Thymus (tissue), 11 donors: ENCODE data around the gene ALG6. TPM values are rescaled to one million over a fixed set of nuclear protein-coding genes. Genes with fewer than 3 reads are reported as not detected.
"Not testable (repeated sequence)": the region's sequence is repeated elsewhere in the genome, so short reads cannot be mapped to it uniquely, and the experiment has no call there.

Source experiments
- DNase-seq, 9 donors: peaks; one replicate each; pipeline ENCODE4 v3.0.0-alpha.2; 2013; ENCODE audit warnings: low spot score in 9 of 9, low read depth in 6 of 9, missing footprints in 1 of 9
- H3K27ac ChIP-seq, 2 donors: one replicate each; pipeline ENCODE4 v1.5.1; 2013; ENCODE audit warnings: control low read depth in 1 of 2, low read depth in 1 of 2, low read length in 1 of 2, mild to moderate bottlenecking in 1 of 2, moderate library complexity in 1 of 2
- H3K27me3 ChIP-seq, 2 donors: one replicate each; pipeline ENCODE4 v1.5.1; 2013; ENCODE audit warnings: low read length in 1 of 2; ENCODE audit not compliant: control insufficient read depth in 2 of 2, insufficient read depth in 1 of 2
- H3K36me3 ChIP-seq, 2 donors: one replicate each; pipeline ENCODE4 v1.5.1; 2013; ENCODE audit warnings: low read length in 1 of 2, mild to moderate bottlenecking in 1 of 2, moderate library complexity in 1 of 2; ENCODE audit not compliant: control insufficient read depth in 2 of 2, insufficient read depth in 2 of 2
- H3K4me1 ChIP-seq, 2 donors: one replicate each; pipeline ENCODE4 v1.5.1; 2013; ENCODE audit warnings: low read length in 2 of 2; ENCODE audit not compliant: control insufficient read depth in 2 of 2, insufficient read depth in 2 of 2
- H3K4me3 ChIP-seq, 2 donors: one replicate each; pipeline ENCODE4 v1.5.1; 2013; ENCODE audit warnings: low read length in 2 of 2, control low read depth in 1 of 2, mild to moderate bottlenecking in 1 of 2
- H3K9me3 ChIP-seq, 2 donors: one replicate each; pipeline ENCODE4 v1.5.1; 2013; ENCODE audit warnings: low read length in 1 of 2, mild to moderate bottlenecking in 1 of 2; ENCODE audit not compliant: control insufficient read depth in 2 of 2, insufficient read depth in 1 of 2
- WGBS: extraction: QIAGEN DNeasy Blood & Tissue Kit; methylation state at CpG from one replicate; pipeline ENCODE4 v1.1.7; 2013; 5-methylcytosine and 5-hydroxymethylcytosine counted together
- polyA plus RNA-seq: library from polyadenylated mRNA; stranded (reverse); fragments of 200-250 nt; gene quantifications from one replicate; pipeline ENCODE4 v1.2.3, GENCODE V29; 2013
- total RNA-seq: library from RNA; stranded (reverse); fragments of 120-200 nt; gene quantifications from one replicate; pipeline ENCODE4 v1.2.4, GENCODE V29; 2013
- donor health status: healthy.

Gene ALG6
- total and polyA plus RNA-seq, 2 donors = 23.9 to 52.2 TPM

GRCh38 chr1:63461661-63462230, 94.3 kb downstream of the ALG6 start:
- no peaks in the 10 kb centered on the region for H3K36me3 ChIP-seq
- no peak overlapping the region for H3K27ac ChIP-seq
- H3K9me3 ChIP-seq = no peaks in the 10 kb centered on the region
- no peaks in the 10 kb centered on the region for H3K27me3 ChIP-seq
- H3K4me3 ChIP-seq = no peak overlapping the region
- H3K4me1 ChIP-seq = no peaks in the 10 kb centered on the region
- DNase-seq = no peak
- WGBS = 96% methylated on average over 1 of the region's 1 CpG

GRCh38 chr1:63463248-63463647, 95.8 kb downstream of the ALG6 start:
- Histone ChIP-seq H3K4me3 (no peak overlapping the region), H3K36me3 (no peaks in the 10 kb centered on the region), H3K27ac (no peak overlapping the region), H3K4me1 (no peaks in the 10 kb centered on the region), H3K9me3 (no peaks in the 10 kb centered on the region), H3K27me3 (no peaks in the 10 kb centered on the region)
- 95% methylated on average over 3 of the region's 3 CpGs for WGBS
- DNase-seq = no peak

- Histone ChIP-seq H3K4me3 (no peak overlapping the region), H3K27me3 (no peaks in the 10 kb centered on the region), H3K9me3 (no peaks in the 10 kb centered on the region), H3K27ac (no peak overlapping the region), H3K36me3 (no peaks in the 10 kb centered on the region), H3K4me1 (no peaks in the 10 kb centered on the region)
- DNase-seq = no peak
- 98% methylated on average over 7 of the region's 7 CpGs for WGBS
These were observed 98.8 kb downstream of the ALG6 start for GRCh38 chr1:63466181-63466580.

- WGBS = 98% methylated on average over 3 of the region's 3 CpGs
- H3K4me3 ChIP-seq = no peak overlapping the region
- no peak overlapping the region for H3K27ac ChIP-seq
- no peaks in the 10 kb centered on the region for H3K4me1 ChIP-seq
- H3K36me3 ChIP-seq = no peaks in the 10 kb centered on the region
- DNase-seq = no peak
- no peaks in the 10 kb centered on the region for H3K9me3 ChIP-seq
- H3K27me3 ChIP-seq = no peaks in the 10 kb centered on the region
These were observed 99.3 kb downstream of the ALG6 start for GRCh38 chr1:63466759-63467158.

GRCh38 chr1:63468683-63469082, 101.3 kb downstream of the ALG6 start:
- not testable (repeated sequence) for DNase-seq, H3K27me3 ChIP-seq, H3K4me3 ChIP-seq, H3K4me1 ChIP-seq, H3K36me3 ChIP-seq, H3K9me3 ChIP-seq, H3K27ac ChIP-seq
- 98% methylated on average over 5 of the region's 5 CpGs for WGBS

- no peaks in the 10 kb centered on the region for H3K4me1 ChIP-seq
- H3K9me3 ChIP-seq = no peaks in the 10 kb centered on the region
- no peaks in the 10 kb centered on the region for H3K36me3 ChIP-seq
- no peak overlapping the region for H3K27ac ChIP-seq
- no peak for DNase-seq
- no peak overlapping the region for H3K4me3 ChIP-seq
- no peaks in the 10 kb centered on the region for H3K27me3 ChIP-seq
- 90% methylated on average over 7 of the region's 7 CpGs for WGBS
These were observed 108.3 kb downstream of the ALG6 start for GRCh38 chr1:63475761-63476160.

GRCh38 chr1:63480057-63480456, 112.6 kb downstream of the ALG6 start:
- WGBS = 99% methylated on average over 1 of the region's 1 CpG
- Histone ChIP-seq H3K27me3 (no peaks in the 10 kb centered on the region), H3K9me3 (no peaks in the 10 kb centered on the region), H3K4me3 (no peak overlapping the region), H3K4me1 (no peaks in the 10 kb centered on the region), H3K27ac (no peak overlapping the region), H3K36me3 (no peaks in the 10 kb centered on the region)
- no peak for DNase-seq

- 99% methylated on average over 1 of the region's 1 CpG for WGBS
- no peak overlapping the region for H3K27ac ChIP-seq
- DNase-seq = no peak
These were observed 119.2 kb downstream of the ALG6 start for GRCh38 chr1:63486629-63487028.

GRCh38 chr1:63487336-63488065, 120.1 kb downstream of the ALG6 start:
- H3K36me3 ChIP-seq = no peaks in the 10 kb centered on the region
- no peak for DNase-seq
- WGBS = 93% methylated on average over 8 of the region's 8 CpGs
- H3K27me3 ChIP-seq = no peaks in the 10 kb centered on the region
- H3K9me3 ChIP-seq = no peaks in the 10 kb centered on the region
- H3K4me1 ChIP-seq = no peaks in the 10 kb centered on the region
- no peak overlapping the region for H3K27ac ChIP-seq
- H3K4me3 ChIP-seq = no peak overlapping the region

More at GRCh38 chr1:63486629-63487028, 119.2 kb downstream of the ALG6 start:
- Histone ChIP-seq H3K36me3 (no peaks in the 10 kb centered on the region), H3K4me1 (no peaks in the 10 kb centered on the region), H3K4me3 (no peak overlapping the region), H3K9me3 (no peaks in the 10 kb centered on the region), H3K27me3 (no peaks in the 10 kb centered on the region)
